Measurements from ENCODE around the gene FCHSD1.

Gene FCHSD1

GRCh38 chr5:141609044-141609443 is 42.2 kb downstream of the FCHSD1 start:
- TF ChIP-seq, protein P1, sequence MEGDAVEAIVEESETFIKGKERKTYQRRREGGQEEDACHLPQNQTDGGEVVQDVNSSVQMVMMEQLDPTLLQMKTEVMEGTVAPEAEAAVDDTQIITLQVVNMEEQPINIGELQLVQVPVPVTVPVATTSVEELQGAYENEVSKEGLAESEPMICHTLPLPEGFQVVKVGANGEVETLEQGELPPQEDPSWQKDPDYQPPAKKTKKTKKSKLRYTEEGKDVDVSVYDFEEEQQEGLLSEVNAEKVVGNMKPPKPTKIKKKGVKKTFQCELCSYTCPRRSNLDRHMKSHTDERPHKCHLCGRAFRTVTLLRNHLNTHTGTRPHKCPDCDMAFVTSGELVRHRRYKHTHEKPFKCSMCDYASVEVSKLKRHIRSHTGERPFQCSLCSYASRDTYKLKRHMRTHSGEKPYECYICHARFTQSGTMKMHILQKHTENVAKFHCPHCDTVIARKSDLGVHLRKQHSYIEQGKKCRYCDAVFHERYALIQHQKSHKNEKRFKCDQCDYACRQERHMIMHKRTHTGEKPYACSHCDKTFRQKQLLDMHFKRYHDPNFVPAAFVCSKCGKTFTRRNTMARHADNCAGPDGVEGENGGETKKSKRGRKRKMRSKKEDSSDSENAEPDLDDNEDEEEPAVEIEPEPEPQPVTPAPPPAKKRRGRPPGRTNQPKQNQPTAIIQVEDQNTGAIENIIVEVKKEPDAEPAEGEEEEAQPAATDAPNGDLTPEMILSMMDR (conservative IDR thresholded peaks at IDR 0.05; ENCODE audit: low read depth): no peak
- POLR2A ChIA-PET (ENCODE audit: low non-redundant PET): no interaction called here
- DNase-seq (ENCODE audit: low spot score): no peak
- no peak overlapping the region for H3K27ac ChIP-seq
- CTCF ChIA-PET: interaction anchor here (1.6 to 1.8 kb wide), 2 partner anchors 10 to 17 kb away, joined by 7 to 10 read pairs; partner anchors contain the start of gene DIAPH1

GRCh38 chr5:141608557-141608956 is 42.7 kb downstream of the FCHSD1 start:
- ChIA-PET POLR2A (ENCODE audit: low non-redundant PET) (no interaction called here), CTCF (interaction anchor here (1.6 to 1.8 kb wide), 2 partner anchors 11 to 17 kb away, joined by 7 to 10 read pairs; partner anchors contain the start of gene DIAPH1)
- DNase-seq (ENCODE audit: low spot score): no peak
- H3K27ac ChIP-seq: no peak overlapping the region
- TF ChIP-seq, protein P1 (conservative IDR thresholded peaks at IDR 0.05; ENCODE audit: low read depth): no peak

GRCh38 chr5:141608046-141608445 is 43.2 kb downstream of the FCHSD1 start:
- ChIA-PET CTCF (interaction anchor here (1.2 to 1.8 kb wide), 2 partner anchors 12 to 16 kb away, joined by 3 to 7 read pairs; no protein-coding TSS in a partner anchor), POLR2A (ENCODE audit: low non-redundant PET) (no interaction called here)
- H3K27ac ChIP-seq: peak overlapping the region; percentile 38
- TF ChIP-seq, protein P1 (conservative IDR thresholded peaks at IDR 0.05; ENCODE audit: low read depth): no peak
- DNase-seq (ENCODE audit: low spot score): no peak

DNA sequence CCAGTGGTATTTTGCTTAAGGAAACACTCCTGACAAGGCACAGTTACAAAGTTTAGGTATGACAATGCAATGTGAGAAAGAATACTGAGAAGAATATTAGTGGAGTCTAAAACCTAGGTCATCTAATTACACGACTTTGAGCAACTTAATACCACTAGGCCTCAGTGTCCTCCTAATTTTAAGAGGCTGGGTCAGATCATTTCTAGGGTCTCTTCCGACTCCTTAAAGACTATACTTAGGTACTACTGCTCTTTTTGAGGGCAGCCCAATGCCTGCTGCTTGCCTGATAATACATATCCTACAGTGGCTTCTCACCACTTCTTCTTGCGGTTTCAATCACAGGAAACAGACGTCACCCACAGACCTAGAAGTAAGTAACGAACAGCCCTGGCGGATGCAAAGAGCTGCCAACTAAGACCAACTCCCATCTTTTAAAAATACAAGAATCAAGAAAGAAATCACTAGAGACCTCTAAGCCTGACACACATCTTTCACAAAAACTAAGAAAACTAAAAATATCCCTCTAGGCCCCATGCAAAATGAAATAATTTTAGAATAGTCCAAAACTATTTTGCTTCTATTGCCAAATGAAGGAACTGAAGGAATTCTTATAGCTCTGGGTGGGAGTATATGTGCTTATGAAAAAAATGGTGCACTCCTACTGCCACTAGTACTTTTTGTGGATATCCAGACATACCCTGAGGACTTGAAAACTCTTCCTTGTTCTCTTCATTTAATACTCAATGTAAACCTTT is 45.5 kb downstream of the FCHSD1 start:
- POLR2A ChIA-PET (ENCODE audit: low non-redundant PET): no interaction called here
- TF ChIP-seq, protein P1 (conservative IDR thresholded peaks at IDR 0.05; ENCODE audit: low read depth): no peak
- CTCF ChIA-PET: interaction anchor here (0.8 to 2.2 kb wide), 2 partner anchors 14 kb away, joined by 3 to 10 read pairs; partner anchors contain the start of gene DIAPH1
- DNase-seq (ENCODE audit: low spot score): no peak
- peak overlapping the region; percentile 61; the same call in 1 of the 2 replicates for H3K27ac ChIP-seq

DNA sequence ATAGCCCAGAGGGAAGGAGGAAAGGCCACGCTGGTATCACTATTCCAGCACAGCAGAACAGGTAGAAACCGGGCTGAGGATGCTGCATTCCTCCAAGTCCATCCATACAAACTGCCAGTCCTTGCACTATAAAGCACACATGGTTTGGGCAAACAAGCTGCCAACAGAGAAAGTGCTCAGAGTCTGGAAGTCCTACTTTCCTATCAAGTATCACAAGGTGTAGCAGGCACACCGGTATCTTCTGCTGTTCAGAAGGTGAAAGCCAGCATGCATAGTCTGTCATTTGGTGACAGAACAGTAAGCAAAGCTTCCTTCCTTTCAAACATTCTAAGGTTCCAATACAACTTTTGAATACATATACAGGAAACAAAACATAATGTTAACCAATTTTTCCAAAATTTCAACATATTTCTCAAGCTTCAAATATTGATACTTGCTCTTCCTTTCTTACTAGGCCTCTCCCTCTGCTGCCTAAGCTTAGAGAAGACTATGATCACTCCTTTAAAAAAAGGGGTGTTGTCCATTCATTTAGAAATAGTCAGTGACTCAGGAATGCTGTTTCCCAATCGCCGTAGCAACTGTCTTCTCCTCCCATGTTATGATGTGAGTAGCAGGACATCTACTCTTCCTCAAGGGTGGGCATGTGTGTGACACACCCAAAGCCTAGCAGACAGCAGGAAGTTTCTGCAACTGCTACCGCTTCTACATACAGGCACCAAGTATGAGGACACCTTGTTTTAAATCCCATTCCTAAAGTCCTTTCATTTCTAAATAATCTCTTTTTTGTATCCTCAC is 47.1 kb downstream of the FCHSD1 start:
- POLR2A ChIA-PET (ENCODE audit: low non-redundant PET): no interaction called here
- DNase-seq (ENCODE audit: low spot score): peak; percentile 95
- peak overlapping the region; percentile 77 for H3K27ac ChIP-seq
- CTCF ChIA-PET: interaction anchor here (2.1 to 2.2 kb wide), 3 partner anchors 10 to 15 kb away, joined by 10 to 15 read pairs (median 10); partner anchors contain the start of gene DIAPH1
- TF ChIP-seq, protein P1 (conservative IDR thresholded peaks at IDR 0.05; ENCODE audit: low read depth): no peak

- CTCF ChIA-PET: interaction anchor here (0.6 to 2.1 kb wide), 5 partner anchors 9 to 41 kb away, joined by 3 to 11 read pairs (median 8); partner anchors contain the start of gene DIAPH1
- POLR2A ChIA-PET (ENCODE audit: low non-redundant PET): interaction anchor here (0.7 kb wide), 1 partner anchor 15 kb away, joined by 4 read pairs; no protein-coding TSS in a partner anchor
- no peak overlapping the region for H3K27ac ChIP-seq
- no peak for DNase-seq (ENCODE audit: low spot score)
- TF ChIP-seq, protein P1 (conservative IDR thresholded peaks at IDR 0.05; ENCODE audit: low read depth): no peak
Observed at GRCh38 chr5:141602606-141603005, 48.6 kb downstream of the FCHSD1 start.

Measured in RWPE1 (cell line).